HepG2 (cell line): ENCODE measurements around the gene SECTM1. TPM values are rescaled to one million over a fixed set of nuclear protein-coding genes. Genes with fewer than 3 reads are reported as not detected.

Source experiments
- ARNT2 ChIP-seq: sonication (generic); formaldehyde crosslinking; IDR thresholded peaks from 2 replicates; pipeline ENCODE4 v1.8.0; 2022; ENCODE audit warnings: mild to moderate bottlenecking, low read depth, missing genetic modification reagents, moderate library complexity
- FOXA1 ChIP-seq, 2 experiments: fragments of 450-650 bp in 1 of 2; sonication (generic) in 1 of 2; formaldehyde crosslinking in 1 of 2; IDR thresholded peaks; 2 replicates each; pipeline versions ENCODE4 v1.4.0 to v1.6.1; 2016 to 2020; ENCODE audit warnings: missing genetic modification reagents in 1 of 2
- GATA4 ChIP-seq: sonication (generic); IDR thresholded peaks from 2 replicates; pipeline ENCODE4 v1.6.1; 2016; ENCODE audit warnings: antibody characterized with exemption, low read depth, borderline replicate concordance
- HIVEP1 ChIP-seq: sonication (generic); formaldehyde crosslinking; IDR thresholded peaks from 2 replicates; pipeline ENCODE4 v1.4.0; 2020; ENCODE audit warnings: mild to moderate bottlenecking, missing genetic modification reagents
- MED1 ChIP-seq: sonication (generic); formaldehyde crosslinking; IDR thresholded peaks from 2 replicates; pipeline ENCODE4 v1.4.0; 2020; ENCODE audit warnings: missing genetic modification reagents
- NR2F2 ChIP-seq: IDR thresholded peaks from 2 replicates; pipeline ENCODE4 v1.6.1; 2012; ENCODE audit warnings: low read depth, inconsistent platforms, borderline replicate concordance
- SIN3B ChIP-seq: fragments of 150-350 bp; IDR thresholded peaks from 2 replicates; pipeline ENCODE4 v1.6.1; 2014; ENCODE audit warnings: low read length
- ZBTB8A ChIP-seq: sonication (generic); formaldehyde crosslinking; IDR thresholded peaks from 2 replicates; pipeline ENCODE4 v1.4.0; 2020; ENCODE audit warnings: mild to moderate bottlenecking, low read depth, missing genetic modification reagents, borderline replicate concordance
- ZFY ChIP-seq: sonication (generic); formaldehyde crosslinking; IDR thresholded peaks from 2 replicates; pipeline ENCODE4 v1.4.0; 2020; ENCODE audit warnings: missing genetic modification reagents
- ZNF256 ChIP-seq: sonication (generic); formaldehyde crosslinking; conservative IDR thresholded peaks from 2 replicates; pipeline ENCODE4 v1.4.0; 2020; ENCODE audit warnings: missing genetic modification reagents
- ZNF263 ChIP-seq: sonication (generic); formaldehyde crosslinking; IDR thresholded peaks from 2 replicates; pipeline ENCODE4 v1.4.0; 2020; ENCODE audit warnings: missing genetic modification reagents
- ZNF30 ChIP-seq: sonication (generic); formaldehyde crosslinking; IDR thresholded peaks from 2 replicates; pipeline ENCODE4 v1.5.0; 2020; ENCODE audit warnings: mild to moderate bottlenecking, missing genetic modification reagents
- ZNF34 ChIP-seq: sonication (generic); formaldehyde crosslinking; IDR thresholded peaks from 2 replicates; pipeline ENCODE4 v1.4.0; 2020; ENCODE audit warnings: mild to moderate bottlenecking, missing genetic modification reagents, borderline replicate concordance
- ZNF678 ChIP-seq: sonication (generic); formaldehyde crosslinking; IDR thresholded peaks from 2 replicates; pipeline ENCODE4 v1.4.0; 2020; ENCODE audit warnings: mild to moderate bottlenecking, missing genetic modification reagents
- ZZZ3 ChIP-seq: sonication (generic); formaldehyde crosslinking; IDR thresholded peaks from 2 replicates; pipeline ENCODE4 v1.4.0; 2020; ENCODE audit warnings: missing genetic modification reagents, mild to moderate bottlenecking, borderline replicate concordance
- polyA plus RNA-seq, 8 experiments: library from polyadenylated mRNA; depleted of rRNA in 3 of 8; stranded (reverse) in 7 of 8; unstranded in 1 of 8; fragments of >200 nt; fragmentation: Illumina TruSeq in 4 of 8; extraction: Trizol in 4 of 8; gene quantifications; 2 replicates each; pipeline versions ENCODE4 v1.2.1 to v1.2.3, GENCODE V29; 2011 to 2016; ENCODE audit warnings: low read depth in 4 of 8, missing spikeins in 1 of 8, mixed read lengths in 1 of 8; ENCODE audit not compliant: insufficient read depth in 1 of 8
- total RNA-seq, 5 experiments: library from RNA; depleted of rRNA; stranded (reverse); fragments of >200 nt; fragmentation: Illumina TruSeq; extraction: Trizol; gene quantifications; 2 replicates each; pipeline ENCODE4 v1.2.3, GENCODE V29; 2016; ENCODE audit warnings: low read depth in 1 of 5
- TF ChIP-seq, protein P1 (sequence below): sonication (generic); formaldehyde crosslinking; IDR thresholded peaks from 2 replicates; pipeline ENCODE4 v1.4.0; 2020; ENCODE audit warnings: missing genetic modification reagents
- TF ChIP-seq, protein P2 (sequence below): sonication (generic); formaldehyde crosslinking; IDR thresholded peaks from 2 replicates; pipeline ENCODE4 v1.5.0; 2020; ENCODE audit warnings: missing genetic modification reagents
- TF ChIP-seq, protein P3 (sequence below): sonication (generic); formaldehyde crosslinking; IDR thresholded peaks from 2 replicates; pipeline ENCODE4 v1.4.0; 2020; ENCODE audit warnings: mild to moderate bottlenecking, low read depth, missing genetic modification reagents
- TF ChIP-seq, protein P4 (sequence below): sonication (generic); formaldehyde crosslinking; IDR thresholded peaks from 2 replicates; pipeline ENCODE4 v1.4.0; 2020; ENCODE audit warnings: mild to moderate bottlenecking, missing genetic modification reagents
- TF ChIP-seq, protein P5 (sequence below): sonication (generic); formaldehyde crosslinking; IDR thresholded peaks from 2 replicates; pipeline ENCODE4 v1.8.1; 2023; ENCODE audit warnings: mild to moderate bottlenecking, missing genetic modification reagents
- TF ChIP-seq, protein P6 (sequence below): sonication (generic); formaldehyde crosslinking; IDR thresholded peaks from 2 replicates; pipeline ENCODE4 v1.5.1; 2020; ENCODE audit warnings: missing genetic modification reagents, mild to moderate bottlenecking, borderline replicate concordance

The SECTM1 gene
- total and polyA plus RNA-seq, 2 of the 13 experiments (the other 11 are each of a cell fraction or from before 2014, with no cell fraction given): 3.5 to 5.3 TPM

DNA sequence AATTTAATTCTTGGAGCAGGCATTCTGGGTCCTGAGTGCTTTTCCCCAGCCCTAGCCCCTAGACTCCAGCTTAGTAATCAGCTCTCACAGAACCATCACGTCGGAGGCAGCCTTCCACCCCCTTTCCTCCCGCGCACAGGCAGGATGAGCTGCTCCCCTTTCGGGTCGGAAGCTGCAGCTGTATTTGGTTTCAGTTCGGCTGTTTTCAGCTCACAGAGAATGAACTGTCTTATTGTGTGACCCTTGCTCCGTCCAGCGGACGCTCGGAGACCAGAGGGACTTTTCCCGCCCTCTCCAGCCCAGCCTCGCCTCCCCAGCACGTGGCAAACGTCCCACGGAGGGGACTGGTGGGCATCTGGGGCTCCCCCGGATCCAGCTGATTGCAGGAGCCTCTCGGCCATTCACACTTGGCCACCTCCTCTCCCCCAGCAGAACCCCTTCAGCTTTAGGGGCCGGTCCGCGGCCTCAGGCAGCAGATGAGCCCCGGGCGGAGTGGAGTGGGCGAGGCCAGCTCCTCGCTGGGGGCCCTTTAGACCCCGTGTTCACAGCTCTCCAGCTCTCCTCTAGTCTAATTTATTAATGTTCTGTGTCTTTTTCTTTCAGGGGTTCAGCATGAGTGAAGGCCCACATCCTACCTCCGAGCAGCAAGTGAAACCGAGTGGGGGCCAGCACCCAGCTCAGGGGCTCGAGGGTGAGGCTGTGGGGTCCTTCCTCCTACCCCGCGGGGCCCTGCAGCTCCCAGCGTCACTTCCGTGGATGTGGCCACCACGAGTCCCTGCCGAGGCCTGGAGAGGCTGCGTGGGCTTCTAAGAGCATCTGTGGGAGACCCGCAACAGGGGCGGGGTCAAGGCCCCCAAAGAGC is 37.1 kb upstream of the SECTM1 start (continued):
- TF ChIP-seq, protein P1, sequence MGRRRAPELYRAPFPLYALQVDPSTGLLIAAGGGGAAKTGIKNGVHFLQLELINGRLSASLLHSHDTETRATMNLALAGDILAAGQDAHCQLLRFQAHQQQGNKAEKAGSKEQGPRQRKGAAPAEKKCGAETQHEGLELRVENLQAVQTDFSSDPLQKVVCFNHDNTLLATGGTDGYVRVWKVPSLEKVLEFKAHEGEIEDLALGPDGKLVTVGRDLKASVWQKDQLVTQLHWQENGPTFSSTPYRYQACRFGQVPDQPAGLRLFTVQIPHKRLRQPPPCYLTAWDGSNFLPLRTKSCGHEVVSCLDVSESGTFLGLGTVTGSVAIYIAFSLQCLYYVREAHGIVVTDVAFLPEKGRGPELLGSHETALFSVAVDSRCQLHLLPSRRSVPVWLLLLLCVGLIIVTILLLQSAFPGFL: no peak
- TF ChIP-seq, protein P2, sequence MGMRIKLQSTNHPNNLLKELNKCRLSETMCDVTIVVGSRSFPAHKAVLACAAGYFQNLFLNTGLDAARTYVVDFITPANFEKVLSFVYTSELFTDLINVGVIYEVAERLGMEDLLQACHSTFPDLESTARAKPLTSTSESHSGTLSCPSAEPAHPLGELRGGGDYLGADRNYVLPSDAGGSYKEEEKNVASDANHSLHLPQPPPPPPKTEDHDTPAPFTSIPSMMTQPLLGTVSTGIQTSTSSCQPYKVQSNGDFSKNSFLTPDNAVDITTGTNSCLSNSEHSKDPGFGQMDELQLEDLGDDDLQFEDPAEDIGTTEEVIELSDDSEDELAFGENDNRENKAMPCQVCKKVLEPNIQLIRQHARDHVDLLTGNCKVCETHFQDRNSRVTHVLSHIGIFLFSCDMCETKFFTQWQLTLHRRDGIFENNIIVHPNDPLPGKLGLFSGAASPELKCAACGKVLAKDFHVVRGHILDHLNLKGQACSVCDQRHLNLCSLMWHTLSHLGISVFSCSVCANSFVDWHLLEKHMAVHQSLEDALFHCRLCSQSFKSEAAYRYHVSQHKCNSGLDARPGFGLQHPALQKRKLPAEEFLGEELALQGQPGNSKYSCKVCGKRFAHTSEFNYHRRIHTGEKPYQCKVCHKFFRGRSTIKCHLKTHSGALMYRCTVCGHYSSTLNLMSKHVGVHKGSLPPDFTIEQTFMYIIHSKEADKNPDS: no peak
- peak; percentile 71 for TF ChIP-seq ZFY (CRISPR knock-in tag)
- TF ChIP-seq, protein P3, sequence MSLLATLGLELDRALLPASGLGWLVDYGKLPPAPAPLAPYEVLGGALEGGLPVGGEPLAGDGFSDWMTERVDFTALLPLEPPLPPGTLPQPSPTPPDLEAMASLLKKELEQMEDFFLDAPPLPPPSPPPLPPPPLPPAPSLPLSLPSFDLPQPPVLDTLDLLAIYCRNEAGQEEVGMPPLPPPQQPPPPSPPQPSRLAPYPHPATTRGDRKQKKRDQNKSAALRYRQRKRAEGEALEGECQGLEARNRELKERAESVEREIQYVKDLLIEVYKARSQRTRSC (CRISPR knock-in tag): peak; percentile 90; the same call in 1 of the 2 replicates
- TF ChIP-seq SIN3B: no peak
- peak; percentile 93; the same call in 1 of the 2 replicates for TF ChIP-seq ZBTB8A (CRISPR knock-in tag)
- TF ChIP-seq NR2F2: no peak
- no peak for TF ChIP-seq GATA4
- TF ChIP-seq ZNF34 (CRISPR knock-in tag): no peak
- TF ChIP-seq MED1 (CRISPR knock-in tag): peak; percentile 73
- peak; percentile 88 for TF ChIP-seq HIVEP1
- TF ChIP-seq ZNF30 (CRISPR knock-in tag): peak; percentile 36; the same call in 1 of the 2 replicates
- TF ChIP-seq ZNF678 (CRISPR knock-in tag): 0 out of 2 replicates have a peak, but pooled peaks have one; percentile 33
- TF ChIP-seq ARNT2 (CRISPR knock-in tag): peak; percentile 92; the same call in 1 of the 2 replicates
- TF ChIP-seq ZNF256 (CRISPR knock-in tag): peak; percentile 96
- TF ChIP-seq ZZZ3 (CRISPR knock-in tag): 0 out of 2 replicates have a peak, but pooled peaks have one; percentile 44
- no peak for TF ChIP-seq FOXA1 (IDR thresholded peaks at IDR 0.05)
- no peak for TF ChIP-seq FOXA1 (CRISPR knock-in tag; IDR thresholded peaks at IDR 0.05)
- TF ChIP-seq, protein P4, sequence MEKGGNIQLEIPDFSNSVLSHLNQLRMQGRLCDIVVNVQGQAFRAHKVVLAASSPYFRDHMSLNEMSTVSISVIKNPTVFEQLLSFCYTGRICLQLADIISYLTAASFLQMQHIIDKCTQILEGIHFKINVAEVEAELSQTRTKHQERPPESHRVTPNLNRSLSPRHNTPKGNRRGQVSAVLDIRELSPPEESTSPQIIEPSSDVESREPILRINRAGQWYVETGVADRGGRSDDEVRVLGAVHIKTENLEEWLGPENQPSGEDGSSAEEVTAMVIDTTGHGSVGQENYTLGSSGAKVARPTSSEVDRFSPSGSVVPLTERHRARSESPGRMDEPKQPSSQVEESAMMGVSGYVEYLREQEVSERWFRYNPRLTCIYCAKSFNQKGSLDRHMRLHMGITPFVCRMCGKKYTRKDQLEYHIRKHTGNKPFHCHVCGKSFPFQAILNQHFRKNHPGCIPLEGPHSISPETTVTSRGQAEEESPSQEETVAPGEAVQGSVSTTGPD: peak; percentile 75; the same call in 1 of the 2 replicates
- TF ChIP-seq, protein P5, sequence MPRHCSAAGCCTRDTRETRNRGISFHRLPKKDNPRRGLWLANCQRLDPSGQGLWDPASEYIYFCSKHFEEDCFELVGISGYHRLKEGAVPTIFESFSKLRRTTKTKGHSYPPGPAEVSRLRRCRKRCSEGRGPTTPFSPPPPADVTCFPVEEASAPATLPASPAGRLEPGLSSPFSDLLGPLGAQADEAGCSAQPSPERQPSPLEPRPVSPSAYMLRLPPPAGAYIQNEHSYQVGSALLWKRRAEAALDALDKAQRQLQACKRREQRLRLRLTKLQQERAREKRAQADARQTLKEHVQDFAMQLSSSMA (CRISPR knock-in tag): peak; percentile 86; the same call in 1 of the 2 replicates
- TF ChIP-seq, protein P6, sequence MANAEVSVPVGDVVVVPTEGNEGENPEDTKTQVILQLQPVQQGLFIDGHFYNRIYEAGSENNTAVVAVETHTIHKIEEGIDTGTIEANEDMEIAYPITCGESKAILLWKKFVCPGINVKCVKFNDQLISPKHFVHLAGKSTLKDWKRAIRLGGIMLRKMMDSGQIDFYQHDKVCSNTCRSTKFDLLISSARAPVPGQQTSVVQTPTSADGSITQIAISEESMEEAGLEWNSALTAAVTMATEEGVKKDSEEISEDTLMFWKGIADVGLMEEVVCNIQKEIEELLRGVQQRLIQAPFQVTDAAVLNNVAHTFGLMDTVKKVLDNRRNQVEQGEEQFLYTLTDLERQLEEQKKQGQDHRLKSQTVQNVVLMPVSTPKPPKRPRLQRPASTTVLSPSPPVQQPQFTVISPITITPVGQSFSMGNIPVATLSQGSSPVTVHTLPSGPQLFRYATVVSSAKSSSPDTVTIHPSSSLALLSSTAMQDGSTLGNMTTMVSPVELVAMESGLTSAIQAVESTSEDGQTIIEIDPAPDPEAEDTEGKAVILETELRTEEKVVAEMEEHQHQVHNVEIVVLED (CRISPR knock-in tag): peak; percentile 62; the same call in 1 of the 2 replicates
- TF ChIP-seq ZNF263 (CRISPR knock-in tag): peak; percentile 79
